Lung (tissue), 12 donors: ENCODE data around the gene TP53BP2. TPM values are rescaled to one million over a fixed set of nuclear protein-coding genes. Genes with fewer than 3 reads are reported as not detected.

Source experiments
- ATAC-seq: fragments of 200-7000 bp; cut with Tn5 transposase; one replicate; pipeline ENCODE4 v1.9.1; 2020; ENCODE audit warnings: moderate number of reproducible peaks; ENCODE audit not compliant: insufficient read depth, low FRiP score
- DNase-seq, 3 donors: peaks; one replicate each; pipeline ENCODE4 v3.0.0-alpha.2; 2013 to 2017
- H3K27ac ChIP-seq, 2 donors: one replicate each; pipeline ENCODE4 v1.5.1; 2013; ENCODE audit warnings: mild to moderate bottlenecking in 2 of 2, moderate library complexity in 2 of 2, control low read depth in 1 of 2, inconsistent platforms in 1 of 2, low read depth in 1 of 2, low read length in 1 of 2
- H3K27me3 ChIP-seq, 3 donors: one replicate each; pipeline ENCODE4 v1.5.1; 2013; ENCODE audit warnings: low read length in 2 of 3; ENCODE audit not compliant: control insufficient read depth in 3 of 3, insufficient read depth in 3 of 3
- H3K36me3 ChIP-seq, 4 donors: one replicate each; pipeline ENCODE4 v1.5.1; 2013; ENCODE audit warnings: low read length in 4 of 4, mild to moderate bottlenecking in 1 of 4, moderate library complexity in 1 of 4; ENCODE audit not compliant: control insufficient read depth in 4 of 4, insufficient read depth in 4 of 4
- H3K4me1 ChIP-seq, 5 donors: one replicate each; pipeline ENCODE4 v1.5.1; 2013; ENCODE audit warnings: low read length in 5 of 5, mild to moderate bottlenecking in 2 of 5, moderate library complexity in 1 of 5; ENCODE audit not compliant: control insufficient read depth in 5 of 5, insufficient read depth in 5 of 5
- H3K4me3 ChIP-seq: one replicate; pipeline ENCODE4 v1.5.1; 2013; ENCODE audit warnings: mild to moderate bottlenecking, control low read depth, moderate library complexity
- H3K9ac ChIP-seq, 2 donors: one replicate each; pipeline ENCODE4 v1.5.1; 2013; ENCODE audit warnings: low read length in 2 of 2, control low read depth in 1 of 2; ENCODE audit not compliant: insufficient read depth in 1 of 2
- H3K9me3 ChIP-seq, 4 donors: one replicate each; pipeline ENCODE4 v1.5.1; 2013; ENCODE audit warnings: low read length in 3 of 4, mild to moderate bottlenecking in 1 of 4, moderate library complexity in 1 of 4; ENCODE audit not compliant: control insufficient read depth in 4 of 4, insufficient read depth in 3 of 4
- WGBS, 2 donors: extraction: QIAGEN DNeasy Blood & Tissue Kit; methylation state at CpG; one replicate each; pipeline ENCODE4 v1.1.7; 2013; 5-methylcytosine and 5-hydroxymethylcytosine counted together
- polyA plus RNA-seq, 2 donors: library from polyadenylated mRNA; stranded (reverse); fragments of 200-250 nt; gene quantifications; one replicate each; pipeline ENCODE4 v1.2.1, GENCODE V29; 2013
- total RNA-seq, 2 donors: library from RNA; depleted of rRNA in 1 of 2; stranded (reverse); fragments of >200 nt in 1 of 2; gene quantifications; one replicate each; pipeline ENCODE4 v1.2.1, GENCODE V29; 2014 to 2021
- TF ChIP-seq, protein P1 (sequence below): IDR thresholded peaks from 2 replicates; pipeline ENCODE4 v1.5.1; 2012; ENCODE audit warnings: mild to moderate bottlenecking; ENCODE audit errors: control extremely low read depth, extremely low read depth
- donor health status: control.
- donor health status: control.
- donor health status: Bipolar disorder and iron deficiency.
- donor health status: healthy.
- donor health status: DM: yes; HTN: yes; CAD: no.

TP53BP2 gene
- total and polyA plus RNA-seq, 4 donors = 11.5 to 94.2 (median 45.7) TPM

DNA sequence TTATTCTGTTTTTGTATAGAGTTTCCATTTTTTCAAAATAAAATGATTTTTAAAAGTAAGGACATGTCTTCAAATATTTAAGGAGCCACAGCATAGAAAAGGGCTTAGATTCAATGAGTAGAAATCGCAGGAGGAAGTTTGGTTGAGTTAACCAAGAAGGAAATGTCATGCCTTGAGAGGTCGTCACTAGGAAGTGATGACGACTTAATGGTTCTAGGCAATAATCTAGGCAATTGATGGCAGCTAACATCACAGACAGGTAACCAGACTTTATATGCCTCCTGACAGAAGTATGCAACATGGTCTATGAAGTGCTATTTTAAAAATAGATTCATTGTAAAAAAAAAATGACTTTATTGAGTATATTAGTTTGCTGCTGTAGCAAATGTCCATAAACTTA, 32.1 kb upstream of the TP53BP2 start:
- TF ChIP-seq, protein P1, sequence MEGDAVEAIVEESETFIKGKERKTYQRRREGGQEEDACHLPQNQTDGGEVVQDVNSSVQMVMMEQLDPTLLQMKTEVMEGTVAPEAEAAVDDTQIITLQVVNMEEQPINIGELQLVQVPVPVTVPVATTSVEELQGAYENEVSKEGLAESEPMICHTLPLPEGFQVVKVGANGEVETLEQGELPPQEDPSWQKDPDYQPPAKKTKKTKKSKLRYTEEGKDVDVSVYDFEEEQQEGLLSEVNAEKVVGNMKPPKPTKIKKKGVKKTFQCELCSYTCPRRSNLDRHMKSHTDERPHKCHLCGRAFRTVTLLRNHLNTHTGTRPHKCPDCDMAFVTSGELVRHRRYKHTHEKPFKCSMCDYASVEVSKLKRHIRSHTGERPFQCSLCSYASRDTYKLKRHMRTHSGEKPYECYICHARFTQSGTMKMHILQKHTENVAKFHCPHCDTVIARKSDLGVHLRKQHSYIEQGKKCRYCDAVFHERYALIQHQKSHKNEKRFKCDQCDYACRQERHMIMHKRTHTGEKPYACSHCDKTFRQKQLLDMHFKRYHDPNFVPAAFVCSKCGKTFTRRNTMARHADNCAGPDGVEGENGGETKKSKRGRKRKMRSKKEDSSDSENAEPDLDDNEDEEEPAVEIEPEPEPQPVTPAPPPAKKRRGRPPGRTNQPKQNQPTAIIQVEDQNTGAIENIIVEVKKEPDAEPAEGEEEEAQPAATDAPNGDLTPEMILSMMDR = no peak
- Histone ChIP-seq H3K4me3 (no peak overlapping the region), H3K27ac (no peak overlapping the region), H3K9ac (no peak overlapping the region), H3K4me1 (peaks cover 0 to 1% (median 0%) of the 10 kb centered on the region in 5 donors), H3K27me3 (no peaks in the 10 kb centered on the region), H3K9me3 (peaks cover 0 to 3% (median 0%) of the 10 kb centered on the region in 4 donors), H3K36me3 (no peaks in the 10 kb centered on the region)
- no peak for ATAC-seq
- DNase-seq = no peak
- WGBS, 2 donors = 37 to 63% methylated on average over 3 of the region's 3 CpGs

DNA sequence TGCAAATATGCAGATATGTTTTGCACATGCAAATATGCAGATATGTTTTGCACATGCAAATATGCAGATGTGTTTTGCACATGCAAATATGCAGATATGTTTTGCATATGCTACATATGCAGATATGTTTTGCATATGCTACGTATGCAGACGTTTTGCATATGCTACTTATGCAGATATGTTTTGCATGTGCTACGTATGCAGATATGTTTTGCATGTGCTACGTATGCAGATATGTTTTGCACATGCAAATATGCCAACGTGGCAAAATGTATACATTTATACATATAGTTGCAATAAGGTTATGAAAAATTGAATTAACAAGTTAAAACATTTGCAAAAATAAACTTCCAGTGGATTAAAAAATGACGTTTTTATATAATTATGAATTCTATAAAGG, 30.8 kb upstream of the TP53BP2 start:
- WGBS, 2 donors = 71 to 89% methylated on average over 6 of the region's 6 CpGs
- DNase-seq = no peak
- H3K27me3 ChIP-seq = no peaks in the 10 kb centered on the region

DNA sequence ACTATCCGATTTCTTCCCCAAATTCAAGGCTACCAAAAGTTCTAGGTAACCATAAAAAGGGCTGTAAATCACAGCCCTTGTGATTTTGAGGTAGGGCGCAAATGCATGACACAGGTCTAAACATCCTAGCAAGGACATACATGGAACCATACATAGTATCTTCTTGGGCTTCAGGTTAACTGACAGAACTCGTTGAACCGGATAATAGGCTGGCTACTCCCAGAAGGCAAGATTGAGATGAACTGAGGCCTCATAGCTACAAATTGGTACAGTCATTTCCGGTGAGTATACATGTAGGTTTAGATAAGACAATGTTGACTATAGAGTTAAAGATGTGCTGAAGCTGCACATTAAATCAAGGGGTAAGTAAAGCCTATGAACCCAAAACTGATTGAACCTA, 27.3 kb upstream of the TP53BP2 start:
- H3K4me1 ChIP-seq = peaks cover 0 to 4% (median 0%) of the 10 kb centered on the region in 5 donors
- no peak overlapping the region for H3K9ac ChIP-seq
- no peaks in the 10 kb centered on the region for H3K36me3 ChIP-seq
- no peak overlapping the region for H3K27ac ChIP-seq
- ATAC-seq (no peak), DNase-seq (no peak)
- H3K4me3 ChIP-seq = no peak overlapping the region
- 80 to 90% methylated on average over 5 of the region's 5 CpGs for WGBS, 2 donors
- TF ChIP-seq, protein P1 = no peak
- H3K9me3 ChIP-seq = peaks cover 0 to 3% (median 0%) of the 10 kb centered on the region in 4 donors
- no peaks in the 10 kb centered on the region for H3K27me3 ChIP-seq

More for the DNA sequence above, 30.8 kb upstream of the TP53BP2 start:
- peaks cover 0 to 1% (median 0%) of the 10 kb centered on the region in 5 donors for H3K4me1 ChIP-seq
- H3K9ac ChIP-seq = no peak overlapping the region
- H3K27ac ChIP-seq = no peak overlapping the region
- H3K4me3 ChIP-seq = no peak overlapping the region
- H3K36me3 ChIP-seq = no peaks in the 10 kb centered on the region
- TF ChIP-seq, protein P1 = no peak
- H3K9me3 ChIP-seq = peaks cover 0 to 3% (median 0%) of the 10 kb centered on the region in 4 donors
- ATAC-seq = no peak
